Neural progenitor cell (in vitro differentiated cells): ENCODE results near the gene TSPAN14. TPM values are rescaled to one million over a fixed set of nuclear protein-coding genes. Genes with fewer than 3 reads are reported as not detected.
"Not testable (repeated sequence)": the region's sequence is repeated elsewhere in the genome, so short reads cannot be mapped to it uniquely, and the experiment has no call there.

Source experiments
- DNase-seq: peaks from one replicate; pipeline ENCODE4 v3.0.0-alpha.2; 2016; ENCODE audit warnings: low spot score
- H2AFZ ChIP-seq: fragments of 200-600 bp; sonication (generic); replicated peaks from 2 replicates; pipeline ENCODE4 v1.6.1; 2016; ENCODE audit warnings: antibody characterized with exemption
- H3F3A ChIP-seq: fragments of 200-600 bp; sonication (generic); 2 replicates; pipeline ENCODE4 v1.6.1; 2016; ENCODE audit warnings: antibody characterized with exemption, low read depth
- H3K27ac ChIP-seq: fragments of 200-600 bp; sonication (generic); 2 replicates; pipeline ENCODE4 v1.5.1; 2016; ENCODE audit warnings: mild to moderate bottlenecking
- H3K27me3 ChIP-seq: fragments of 200-600 bp; sonication (generic); 2 replicates; pipeline ENCODE4 v1.6.1; 2016; ENCODE audit warnings: mild to moderate bottlenecking, moderate library complexity
- H3K36me3 ChIP-seq: fragments of 200-600 bp; sonication (generic); 2 replicates; pipeline ENCODE4 v1.5.1; 2016
- H3K4me1 ChIP-seq: fragments of 200-600 bp; sonication (generic); 2 replicates; pipeline ENCODE4 v1.6.1; 2016; ENCODE audit warnings: mixed run types
- H3K4me2 ChIP-seq: fragments of 200-600 bp; sonication (generic); 2 replicates; pipeline ENCODE4 v1.6.1; 2016
- H3K4me3 ChIP-seq: fragments of 200-600 bp; sonication (generic); 2 replicates; pipeline ENCODE4 v1.5.1; 2016
- H3K79me2 ChIP-seq: fragments of 200-600 bp; sonication (generic); 2 replicates; pipeline ENCODE4 v1.6.1; 2016; ENCODE audit warnings: low read depth
- H3K9ac ChIP-seq: fragments of 200-600 bp; sonication (generic); 2 replicates; pipeline ENCODE4 v1.6.1; 2016
- H3K9me3 ChIP-seq: fragments of 200-600 bp; sonication (generic); 2 replicates; pipeline ENCODE4 v1.5.1; 2016; ENCODE audit warnings: low read depth
- H4K20me1 ChIP-seq: fragments of 200-600 bp; sonication (generic); 2 replicates; pipeline ENCODE4 v1.6.1; 2016; ENCODE audit warnings: low read depth
- H3K27ac Mint-ChIP-seq: 3 replicates; pipeline ENCODE4 v1.8.0; 2021; ENCODE audit warnings: mixed read lengths
- H3K27me3 Mint-ChIP-seq: 2 replicates; pipeline ENCODE4 v1.8.0; 2022; ENCODE audit warnings: low read depth, mild to moderate bottlenecking, inconsistent platforms, moderate library complexity, mixed read lengths; ENCODE audit not compliant: insufficient read depth
- H3K36me3 Mint-ChIP-seq: 3 replicates; pipeline ENCODE4 v1.8.0; 2021; ENCODE audit warnings: mixed read lengths
- H3K4me1 Mint-ChIP-seq: 3 replicates; pipeline ENCODE4 v1.8.0; 2021; ENCODE audit warnings: mixed read lengths
- H3K4me3 Mint-ChIP-seq: 3 replicates; pipeline ENCODE4 v1.8.0; 2021; ENCODE audit warnings: mild to moderate bottlenecking, moderate library complexity, mixed read lengths
- H3K9me3 Mint-ChIP-seq: 3 replicates; pipeline ENCODE4 v1.8.0; 2020; ENCODE audit warnings: mixed read lengths
- EZH2 ChIP-seq: fragments of 200-600 bp; sonication (generic); IDR thresholded peaks from 2 replicates; pipeline ENCODE4 v1.6.1; 2017; ENCODE audit warnings: antibody characterized with exemption, mild to moderate bottlenecking, moderate library complexity
- EZH2phosphoT487 ChIP-seq: fragments of 200-600 bp; sonication (generic); IDR thresholded peaks from 2 replicates; pipeline ENCODE4 v1.6.1; 2017; ENCODE audit warnings: antibody characterized with exemption
- total RNA-seq: library from RNA; depleted of rRNA; stranded (reverse); fragments of >200 nt; gene quantifications from 2 replicates; pipeline ENCODE4 v1.2.3, GENCODE V29; 2015; ENCODE audit warnings: low replicate concordance
- TF ChIP-seq, protein P1 (sequence below): fragments of 200-600 bp; sonication (generic); IDR thresholded peaks from 2 replicates; pipeline ENCODE4 v1.5.1; 2017; ENCODE audit warnings: antibody characterized with exemption, mild to moderate bottlenecking

TSPAN14 gene
- total RNA-seq, 1 donor from 2014 or later: 32.7 TPM

DNA sequence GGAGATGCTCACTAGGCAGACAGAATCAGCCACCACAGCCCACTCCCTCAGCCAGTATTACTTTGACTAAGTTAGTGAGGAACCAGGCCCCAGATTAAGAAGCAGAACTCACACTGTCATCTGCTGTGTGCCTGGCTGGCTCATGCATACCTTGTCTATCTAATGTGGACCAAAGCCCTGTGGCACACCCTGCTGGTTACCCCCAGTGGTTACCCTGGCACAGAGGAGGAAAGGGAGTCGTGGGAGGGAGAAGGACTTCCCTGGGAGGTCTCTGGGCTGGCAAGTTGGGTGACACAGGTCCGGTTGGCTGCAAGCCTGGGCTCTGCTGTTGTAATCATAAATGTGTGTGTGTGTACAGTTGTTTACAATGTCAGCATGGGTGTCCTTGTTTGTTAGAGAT lies 76.1 kb downstream of the TSPAN14 start:
- peaks cover 3% of the 10 kb centered on the region for H3K9me3 Mint-ChIP-seq
- DNase-seq: no peak
- Histone ChIP-seq H3K4me1 (peaks cover 5% of the 10 kb centered on the region), H3K79me2 (no peaks in the 10 kb centered on the region), H3F3A (no peaks in the 10 kb centered on the region), H4K20me1 (no peaks in the 10 kb centered on the region), H2AFZ (no peak overlapping the region), H3K27me3 (no peaks in the 10 kb centered on the region), H3K9me3 (no peaks in the 10 kb centered on the region), H3K36me3 (no peaks in the 10 kb centered on the region), H3K27ac (no peak overlapping the region), H3K4me3 (no peak overlapping the region), H3K9ac (no peak overlapping the region), H3K4me2 (no peak overlapping the region)
- peaks cover 4% of the 10 kb centered on the region for H3K4me1 Mint-ChIP-seq
- TF ChIP-seq, protein P1, sequence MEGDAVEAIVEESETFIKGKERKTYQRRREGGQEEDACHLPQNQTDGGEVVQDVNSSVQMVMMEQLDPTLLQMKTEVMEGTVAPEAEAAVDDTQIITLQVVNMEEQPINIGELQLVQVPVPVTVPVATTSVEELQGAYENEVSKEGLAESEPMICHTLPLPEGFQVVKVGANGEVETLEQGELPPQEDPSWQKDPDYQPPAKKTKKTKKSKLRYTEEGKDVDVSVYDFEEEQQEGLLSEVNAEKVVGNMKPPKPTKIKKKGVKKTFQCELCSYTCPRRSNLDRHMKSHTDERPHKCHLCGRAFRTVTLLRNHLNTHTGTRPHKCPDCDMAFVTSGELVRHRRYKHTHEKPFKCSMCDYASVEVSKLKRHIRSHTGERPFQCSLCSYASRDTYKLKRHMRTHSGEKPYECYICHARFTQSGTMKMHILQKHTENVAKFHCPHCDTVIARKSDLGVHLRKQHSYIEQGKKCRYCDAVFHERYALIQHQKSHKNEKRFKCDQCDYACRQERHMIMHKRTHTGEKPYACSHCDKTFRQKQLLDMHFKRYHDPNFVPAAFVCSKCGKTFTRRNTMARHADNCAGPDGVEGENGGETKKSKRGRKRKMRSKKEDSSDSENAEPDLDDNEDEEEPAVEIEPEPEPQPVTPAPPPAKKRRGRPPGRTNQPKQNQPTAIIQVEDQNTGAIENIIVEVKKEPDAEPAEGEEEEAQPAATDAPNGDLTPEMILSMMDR: peak; percentile 10
- TF ChIP-seq EZH2phosphoT487: no peak
- no peak overlapping the region for H3K27ac Mint-ChIP-seq
- H3K36me3 Mint-ChIP-seq: no peaks in the 10 kb centered on the region
- peaks cover 12% of the 10 kb centered on the region for H3K27me3 Mint-ChIP-seq
- no peak overlapping the region for H3K4me3 Mint-ChIP-seq

DNA sequence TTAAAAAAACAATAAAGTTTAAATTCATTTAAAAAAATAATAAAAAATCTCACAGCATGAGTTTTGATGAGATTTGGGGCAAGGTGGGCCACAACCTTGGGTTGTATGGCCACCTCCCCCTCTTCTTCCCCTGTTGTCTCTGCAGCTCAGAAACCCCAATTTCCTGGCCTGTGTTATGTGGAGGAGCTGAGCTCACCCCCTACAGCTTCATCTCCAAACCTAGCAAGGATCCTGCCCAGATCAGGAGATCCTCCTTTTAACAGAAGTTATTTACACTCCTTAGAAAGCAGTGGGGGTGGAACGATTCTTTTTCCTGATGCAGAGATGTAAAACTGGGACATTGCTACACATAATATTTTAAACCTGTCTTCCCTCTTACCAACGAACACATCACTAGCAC lies 76.7 kb downstream of the TSPAN14 start:
- H3K36me3 ChIP-seq: no peaks in the 10 kb centered on the region
- H3K9me3 ChIP-seq: no peaks in the 10 kb centered on the region
- H2AFZ ChIP-seq: no peak overlapping the region
- H3K4me3 ChIP-seq: no peak overlapping the region
- H3K27me3 ChIP-seq: no peaks in the 10 kb centered on the region
- H3K27ac ChIP-seq: no peak overlapping the region
- peaks cover 6% of the 10 kb centered on the region for H3K9me3 Mint-ChIP-seq
- H3K4me2 ChIP-seq: no peak overlapping the region
- peaks cover 8% of the 10 kb centered on the region for H3K27me3 Mint-ChIP-seq
- H4K20me1 ChIP-seq: no peaks in the 10 kb centered on the region
- no peak overlapping the region for H3K9ac ChIP-seq
- no peak for DNase-seq
- no peaks in the 10 kb centered on the region for H3K79me2 ChIP-seq
- TF ChIP-seq EZH2phosphoT487 (no peak), EZH2 (no peak)
- TF ChIP-seq, protein P1: no peak
- H3K4me1 ChIP-seq: peaks cover 5% of the 10 kb centered on the region
- peaks cover 4% of the 10 kb centered on the region for H3K4me1 Mint-ChIP-seq
- H3K27ac Mint-ChIP-seq: no peak overlapping the region
- no peaks in the 10 kb centered on the region for H3K36me3 Mint-ChIP-seq
- no peaks in the 10 kb centered on the region for H3F3A ChIP-seq
- H3K4me3 Mint-ChIP-seq: no peak overlapping the region

DNA sequence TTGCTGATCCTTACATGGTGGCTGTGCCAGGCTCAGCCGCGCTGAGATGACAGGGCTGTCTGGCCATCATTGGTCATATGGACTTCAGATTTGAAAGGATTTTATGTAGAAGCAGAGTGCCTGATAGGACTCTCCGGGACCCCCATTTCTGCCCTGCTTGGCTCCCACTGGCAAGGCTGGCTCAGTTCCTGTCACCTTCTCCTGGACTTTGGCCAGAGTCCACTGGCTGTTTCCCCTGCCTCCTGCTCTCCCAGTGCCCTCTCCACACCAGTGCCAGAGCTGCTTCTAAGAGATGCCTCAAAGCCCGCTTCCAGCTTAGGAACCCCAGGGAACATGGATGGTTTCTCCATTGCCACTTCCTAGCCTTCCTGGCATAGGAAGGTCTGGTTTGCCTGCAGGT lies 78.5 kb downstream of the TSPAN14 start:
- Histone ChIP-seq H2AFZ (no peak overlapping the region), H3K36me3 (no peaks in the 10 kb centered on the region), H3K27ac (no peak overlapping the region), H3F3A (peaks cover 8% of the 10 kb centered on the region), H3K9me3 (no peaks in the 10 kb centered on the region), H3K4me1 (peaks cover 14% of the 10 kb centered on the region), H3K4me3 (no peak overlapping the region), H4K20me1 (no peaks in the 10 kb centered on the region), H3K9ac (no peak overlapping the region), H3K27me3 (peaks cover 3% of the 10 kb centered on the region), H3K4me2 (no peak overlapping the region), H3K79me2 (no peaks in the 10 kb centered on the region)
- Mint-ChIP-seq H3K4me3 (no peak overlapping the region), H3K9me3 (peaks cover 9% of the 10 kb centered on the region), H3K27me3 (peaks cover 10% of the 10 kb centered on the region), H3K4me1 (peaks cover 12% of the 10 kb centered on the region), H3K27ac (no peak overlapping the region), H3K36me3 (peaks cover 2% of the 10 kb centered on the region)
- DNase-seq: no peak
- TF ChIP-seq EZH2 (no peak), EZH2phosphoT487 (no peak)
- TF ChIP-seq, protein P1: no peak

DNA sequence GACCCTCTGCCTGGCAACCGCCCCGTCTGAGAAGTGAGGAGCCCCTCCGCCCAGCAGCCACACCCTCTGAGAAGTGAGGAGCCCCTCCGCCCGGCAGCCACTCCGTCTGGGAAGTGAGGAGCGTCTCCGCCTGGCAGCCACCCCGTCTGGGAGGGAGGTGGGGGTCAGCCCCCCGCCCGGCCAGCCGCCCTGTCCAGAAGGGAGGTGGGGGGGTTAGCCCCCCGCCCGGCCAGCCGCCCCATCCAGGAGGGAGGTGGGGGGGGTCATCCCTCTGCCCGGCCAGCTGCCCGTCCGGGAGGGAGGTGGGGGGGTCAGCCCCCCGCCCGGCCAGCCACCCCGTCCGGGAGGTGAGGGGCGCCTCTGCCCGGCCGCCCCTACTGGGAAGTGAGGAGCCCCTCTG lies 79.9 kb downstream of the TSPAN14 start:
- H3K79me2 ChIP-seq, H3K4me2 ChIP-seq, H3K27me3 ChIP-seq, H3K27ac ChIP-seq, H3K9ac ChIP-seq, H3F3A ChIP-seq, H3K4me3 Mint-ChIP-seq, H3K27me3 Mint-ChIP-seq, H3K9me3 ChIP-seq, H3K4me3 ChIP-seq, H4K20me1 ChIP-seq, H3K27ac Mint-ChIP-seq, H2AFZ ChIP-seq, DNase-seq, H3K36me3 Mint-ChIP-seq, H3K9me3 Mint-ChIP-seq, H3K36me3 ChIP-seq: not testable (repeated sequence)
- peaks cover 10% of the 10 kb centered on the region for H3K4me1 Mint-ChIP-seq
- H3K4me1 ChIP-seq: peaks cover 18% of the 10 kb centered on the region

DNA sequence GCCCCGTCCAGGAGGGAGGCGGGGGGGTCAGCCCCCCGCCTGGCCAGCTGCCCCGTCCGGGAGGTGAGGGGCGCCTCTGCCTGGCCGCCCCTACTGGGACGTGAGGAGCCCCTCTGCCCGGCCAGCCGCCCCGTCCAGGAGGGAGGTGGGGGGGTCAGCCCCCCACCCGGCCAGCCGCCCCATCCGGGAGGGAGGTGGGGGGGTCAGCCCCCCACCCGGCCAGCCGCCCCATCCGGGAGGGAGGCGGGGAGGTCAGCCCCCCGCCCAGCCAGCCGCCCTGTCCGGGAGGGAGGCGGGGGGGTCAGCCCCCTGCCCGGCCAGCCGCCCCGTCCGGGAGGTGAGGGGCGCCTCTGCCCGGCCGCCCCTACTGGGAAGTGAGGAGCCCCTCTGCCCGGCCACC lies 80.5 kb downstream of the TSPAN14 start:
- H3K36me3 ChIP-seq, H3K4me3 Mint-ChIP-seq, H3K27me3 ChIP-seq, H3K27ac ChIP-seq, H3K9ac ChIP-seq, H3K27me3 Mint-ChIP-seq, H3F3A ChIP-seq, DNase-seq, H3K4me3 ChIP-seq, H3K36me3 Mint-ChIP-seq, H3K27ac Mint-ChIP-seq, H3K9me3 ChIP-seq, H3K79me2 ChIP-seq, H3K4me2 ChIP-seq, H3K9me3 Mint-ChIP-seq, H3K4me1 Mint-ChIP-seq, H4K20me1 ChIP-seq, H2AFZ ChIP-seq: not testable (repeated sequence)
- peaks cover 18% of the 10 kb centered on the region for H3K4me1 ChIP-seq
